ENCODE measurements around the gene RIPOR3.
"Not testable (repeated sequence)": the region's sequence is repeated elsewhere in the genome, so short reads cannot be mapped to it uniquely, and the experiment has no call there.

The RIPOR3 gene

GRCh38 chr20:50645253-50646068, 45.9 kb downstream of the RIPOR3 start:
- H3K4me3 ChIP-seq (ENCODE audit: low read length) = no peak overlapping the region
- no peak for TF ChIP-seq CTCF (conservative IDR thresholded peaks at IDR 0.05; ENCODE audit: low read depth, low read length)
- peak; percentile 77 for DNase-seq (ENCODE audit: low read depth)

- H3K4me3 ChIP-seq (ENCODE audit: low read length) = no peak overlapping the region
- no peak for TF ChIP-seq CTCF (conservative IDR thresholded peaks at IDR 0.05; ENCODE audit: low read depth, low read length)
- DNase-seq (ENCODE audit: low read depth) = no peak
Observed at GRCh38 chr20:50642288-50642803, 49.0 kb downstream of the RIPOR3 start.

- DNase-seq (ENCODE audit: low read depth); H3K4me3 ChIP-seq (ENCODE audit: low read length): not testable (repeated sequence)
Observed at GRCh38 chr20:50641625-50642287, 49.6 kb downstream of the RIPOR3 start.

GRCh38 chr20:50639971-50640711, 51.2 kb downstream of the RIPOR3 start:
- DNase-seq (ENCODE audit: low read depth); H3K4me3 ChIP-seq (ENCODE audit: low read length): not testable (repeated sequence)

- not testable (repeated sequence) for H3K4me3 ChIP-seq (ENCODE audit: low read length)
Observed at GRCh38 chr20:50638015-50638847, 53.1 kb downstream of the RIPOR3 start.

GRCh38 chr20:50636601-50637540, 54.5 kb downstream of the RIPOR3 start:
- no peak overlapping the region for H3K4me3 ChIP-seq (ENCODE audit: low read length)
- TF ChIP-seq CTCF (conservative IDR thresholded peaks at IDR 0.05; ENCODE audit: low read depth, low read length) = no peak
- no peak for DNase-seq (ENCODE audit: low read depth)

More at GRCh38 chr20:50638015-50638847, 53.1 kb downstream of the RIPOR3 start:
- not testable (repeated sequence) for DNase-seq (ENCODE audit: low read depth)

- peak; percentile 99 for TF ChIP-seq CTCF (conservative IDR thresholded peaks at IDR 0.05; ENCODE audit: low read depth, low read length)
- no peak overlapping the region for H3K4me3 ChIP-seq (ENCODE audit: low read length)
- DNase-seq (ENCODE audit: low read depth) = no peak
Observed at GRCh38 chr20:50635676-50636600, 55.4 kb downstream of the RIPOR3 start.

Data from retinal pigment epithelial cell (primary cell).